ENCODE data around the gene SP4.
"Not testable (repeated sequence)": the region's sequence is repeated elsewhere in the genome, so short reads cannot be mapped to it uniquely, and the experiment has no call there.

SP4 gene

GRCh38 chr7:21524680-21525079 is 96.8 kb downstream of the SP4 start:
- DNase-seq (ENCODE audit: low spot score), result no peak

- peak; percentile 5 for DNase-seq (ENCODE audit: low spot score)
These were observed 98.1 kb downstream of the SP4 start for GRCh38 chr7:21526007-21526406.

- DNase-seq (ENCODE audit: low spot score), result no peak
These were observed 98.6 kb downstream of the SP4 start for GRCh38 chr7:21526448-21526847.

- DNase-seq (ENCODE audit: low spot score), result not testable (repeated sequence)
These were observed 104.6 kb downstream of the SP4 start for GRCh38 chr7:21532485-21532884.

GRCh38 chr7:21533646-21534045 is 105.8 kb downstream of the SP4 start:
- not testable (repeated sequence) for DNase-seq (ENCODE audit: low spot score)

GRCh38 chr7:21536445-21537118 is 108.7 kb downstream of the SP4 start:
- DNase-seq (ENCODE audit: low spot score), result not testable (repeated sequence)

- no peak for DNase-seq (ENCODE audit: low spot score)
These were observed 111.1 kb downstream of the SP4 start for GRCh38 chr7:21538936-21539495.

GRCh38 chr7:21542891-21543527 is 115.1 kb downstream of the SP4 start, which contains the start of gene DNAH11:
TSS of gene DNAH11 (plus strand) at chr7:21543039. CDS start at chr7:21543246, 207 bp downstream.
- DNase-seq (ENCODE audit: low spot score), result peak; percentile 45

- no peak for DNase-seq (ENCODE audit: low spot score)
These were observed 115.8 kb downstream of the SP4 start for GRCh38 chr7:21543528-21544302.

- no peak for DNase-seq (ENCODE audit: low spot score)
These were observed 116.4 kb downstream of the SP4 start for GRCh38 chr7:21544303-21544656.

- DNase-seq (ENCODE audit: low spot score), result no peak
These were observed 116.8 kb downstream of the SP4 start for GRCh38 chr7:21544715-21545114.

GRCh38 chr7:21547501-21547900 is 119.6 kb downstream of the SP4 start:
- DNase-seq (ENCODE audit: low spot score), result no peak

GRCh38 chr7:21548491-21548890 is 120.6 kb downstream of the SP4 start:
- DNase-seq (ENCODE audit: low spot score), result no peak

- no peak for DNase-seq (ENCODE audit: low spot score)
These were observed 122.2 kb downstream of the SP4 start for GRCh38 chr7:21550076-21550475.

- DNase-seq (ENCODE audit: low spot score), result no peak
These were observed 123.1 kb downstream of the SP4 start for GRCh38 chr7:21550821-21551531.

- no peak for DNase-seq (ENCODE audit: low spot score)
These were observed 134.5 kb downstream of the SP4 start for GRCh38 chr7:21562385-21562784.

Small RNA genes lying within 50 kb of the gene (small RNA-seq; reads per million reads assigned to genes)
- gene MIR1183 (0 reads per million in 2 experiments), gene RNU1-15P (0 reads per million in 2 experiments)
